HCT116 (cell line): ENCODE measurements around the gene LPAR1.

Source experiments
- CEBPB ChIP-seq: IDR thresholded peaks from 2 replicates; pipeline ENCODE4 v1.6.1; 2012; ENCODE audit warnings: low read depth
- CTCF ChIP-seq, 3 experiments: fragments of 200-600 bp in 1 of 3; sonication (generic) in 1 of 3; IDR thresholded peaks in 2 of 3; conservative IDR thresholded peaks in 1 of 3; 2 replicates each; pipeline ENCODE4 v1.5.1; 2012 to 2017; ENCODE audit warnings: low read depth in 2 of 3, low read length in 2 of 3, antibody characterized with exemption in 1 of 3, borderline replicate concordance in 1 of 3, control low read depth in 1 of 3, mild to moderate bottlenecking in 1 of 3, mixed read lengths in 1 of 3, mixed run types in 1 of 3, moderate library complexity in 1 of 3; ENCODE audit not compliant: insufficient read depth in 1 of 3
- EGR1 ChIP-seq: IDR thresholded peaks from 2 replicates; pipeline ENCODE4 v1.6.1; 2012; ENCODE audit warnings: low read depth
- EZH2 ChIP-seq: fragments of 200-600 bp; sonication (generic); IDR thresholded peaks from 2 replicates; pipeline ENCODE4 v1.6.1; 2017; ENCODE audit warnings: antibody characterized with exemption, mixed run types
- EZH2phosphoT487 ChIP-seq: fragments of 200-600 bp; IDR thresholded peaks from 2 replicates; pipeline ENCODE4 v1.6.1; 2018; ENCODE audit warnings: antibody characterized with exemption, borderline replicate concordance
- FOSL1 ChIP-seq: IDR thresholded peaks from 2 replicates; pipeline ENCODE4 v1.6.1; 2012; ENCODE audit warnings: low read depth
- MAX ChIP-seq: IDR thresholded peaks from 2 replicates; pipeline ENCODE4 v1.6.1; 2012
- POLR2A ChIP-seq: IDR thresholded peaks from 2 replicates; pipeline ENCODE4 v1.7.0; 2011; ENCODE audit warnings: borderline replicate concordance; ENCODE audit not compliant: insufficient read depth, insufficient read length; ENCODE audit errors: extremely low read depth
- POLR2AphosphoS5 ChIP-seq: IDR thresholded peaks from 2 replicates; pipeline ENCODE4 v1.6.1; 2011; ENCODE audit warnings: mild to moderate bottlenecking, low read depth, low read length, moderate library complexity
- RAD21 ChIP-seq: IDR thresholded peaks from 2 replicates; pipeline ENCODE4 v1.6.1; 2012; ENCODE audit warnings: low read depth, mild to moderate bottlenecking
- REST ChIP-seq: IDR thresholded peaks from 2 replicates; pipeline ENCODE4 v1.6.1; 2012; ENCODE audit warnings: low read depth
- TCF7L2 ChIP-seq: IDR thresholded peaks from 2 replicates; pipeline ENCODE4 v1.7.0; 2011; ENCODE audit warnings: borderline replicate concordance, inconsistent platforms; ENCODE audit not compliant: insufficient read depth, insufficient read length; ENCODE audit errors: extremely low read depth
- YY1 ChIP-seq: IDR thresholded peaks from 2 replicates; pipeline ENCODE4 v1.6.1; 2011; ENCODE audit warnings: low read length, low read depth, moderate library complexity, mild to moderate bottlenecking; ENCODE audit not compliant: insufficient replicate concordance; ENCODE audit errors: extremely low read depth
- ZNF274 ChIP-seq: fragments of 200-500 bp; sonication (Bioruptor generic); IDR thresholded peaks from 2 replicates; pipeline ENCODE4 v1.6.1; 2014; ENCODE audit warnings: mild to moderate bottlenecking, low read depth, low read length, inconsistent platforms

- TF ChIP-seq TCF7L2 (no peak), CTCF (IDR thresholded peaks at IDR 0.05 in 2 of 3, conservative IDR thresholded peaks at IDR 0.05 in 1 of 3; ENCODE audit: borderline replicate concordance in 1 of 3, insufficient read depth in 1 of 3, low read depth in 2 of 3, low read length in 2 of 3) (no peak), EGR1 (no peak), POLR2AphosphoS5 (no peak), POLR2A (no peak), EZH2 (no peak), FOSL1 (no peak), RAD21 (no peak), CEBPB (no peak), MAX (no peak), REST (no peak), YY1 (no peak), EZH2phosphoT487 (no peak), ZNF274 (no peak)
Observed at GRCh38 chr9:110942522-110942921, 95.7 kb downstream of the LPAR1 start.
